Smooth muscle cell of the pulmonary artery (primary cell): ENCODE data around the gene ACADSB. TPM values are rescaled to one million over a fixed set of nuclear protein-coding genes. Genes with fewer than 3 reads are reported as not detected.

Experiments
- total RNA-seq: library from RNA; depleted of rRNA; stranded (reverse); fragments of >200 nt; gene quantifications from 2 replicates; pipeline ENCODE4 v1.2.3, GENCODE V29; 2014

ACADSB gene
- 4.9 and 6.2 TPM in 2 replicates for total RNA-seq

GRCh38 chr10:123008355-123009104, at the start of gene ACADSB, which contains the start of gene IKZF5:
Gene ACADSB (plus strand): TSS chr10:123009006. CDS start chr10:123009030, 24 bp downstream.
Gene IKZF5 (minus strand): TSS chr10:123008795. CDS start chr10:122998625, 10,170 bp downstream.

DNA sequence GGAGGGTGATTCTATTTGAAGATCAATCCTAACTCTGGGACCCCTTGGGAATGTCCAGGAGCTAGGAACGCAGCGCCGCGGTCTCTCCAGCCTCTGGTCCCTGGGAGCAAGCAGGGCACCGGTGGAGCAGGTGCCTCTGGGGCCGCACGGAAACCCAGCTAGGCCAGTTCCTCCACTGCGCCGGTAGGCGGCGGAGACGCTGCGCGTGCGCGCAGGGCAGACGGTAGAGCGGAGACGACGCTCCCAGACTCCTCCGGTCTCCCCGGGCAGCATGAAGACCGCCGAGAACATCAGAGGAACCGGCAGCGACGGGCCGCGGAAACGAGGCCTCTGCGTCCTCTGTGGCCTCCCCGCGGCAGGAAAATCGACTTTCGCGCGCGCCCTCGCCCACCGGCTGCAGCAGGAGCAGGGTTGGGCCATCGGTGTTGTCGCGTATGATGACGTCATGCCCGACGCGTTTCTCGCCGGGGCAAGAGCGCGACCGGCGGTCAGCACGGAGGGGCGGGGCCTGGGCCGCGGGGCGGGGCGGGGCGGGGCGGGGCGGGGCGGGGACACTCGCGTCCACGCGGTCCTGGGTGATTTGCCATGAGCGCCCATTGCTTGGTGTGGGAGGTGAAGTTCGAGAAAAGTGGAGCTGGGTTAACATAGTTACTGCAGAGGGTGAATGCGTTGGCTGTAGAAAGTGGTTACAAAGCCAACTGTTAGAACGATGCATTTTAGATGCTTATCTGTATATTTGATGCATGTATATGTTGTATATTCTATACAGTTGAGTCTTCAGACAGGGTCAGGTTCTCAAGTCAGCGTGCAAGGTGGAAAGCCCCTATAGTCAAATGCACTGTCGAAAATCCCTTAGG, 28.4 kb upstream of the ACADSB start, which contains the start of gene PSTK:
Gene PSTK, plus strand, starts transcription at position 193 of the 857 bp plus-strand sequence. Its CDS starts 79 bp downstream, at position 272.

Other genes with a start within 250 kb of the ACADSB start
- 0.30 and 0.52 TPM in 2 replicates for gene CUZD1, start 163.1 kb upstream of the ACADSB start, total RNA-seq
- gene FAM24B, start 129.4 kb upstream of the ACADSB start, total RNA-seq: 2.2 and 2.7 TPM in 2 replicates
- not detected in 2 replicates for gene FAM24A, start 98.4 kb upstream of the ACADSB start, total RNA-seq
- gene C10orf88, start 54.8 kb upstream of the ACADSB start, total RNA-seq: 12.3 and 19.0 TPM in 2 replicates
- 2.9 and 4.1 TPM in 2 replicates for gene PSTK, start 28.6 kb upstream of the ACADSB start, total RNA-seq
- gene IKZF5, start 211 bp upstream of the ACADSB start, total RNA-seq: 3.3 and 3.8 TPM in 2 replicates
- gene HMX3, start 127.0 kb downstream of the ACADSB start, total RNA-seq: not detected in 2 replicates
- gene HMX2, start 139.1 kb downstream of the ACADSB start, total RNA-seq: not detected in 2 replicates
- gene BUB3, start 145.4 kb downstream of the ACADSB start, total RNA-seq: 145 and 169 TPM in 2 replicates